Hepatocyte (in vitro differentiated cells): ENCODE data around the gene FIP1L1. TPM values are rescaled to one million over a fixed set of nuclear protein-coding genes. Genes with fewer than 3 reads are reported as not detected.

ENCODE experiments used
- DNase-seq: peaks from one replicate; pipeline ENCODE4 v3.0.0-alpha.2; 2016; ENCODE audit warnings: low spot score
- H2AFZ ChIP-seq: fragments of 200-600 bp; sonication (generic); 2 replicates; pipeline ENCODE4 v1.6.0; 2016; ENCODE audit warnings: antibody characterized with exemption, mild to moderate bottlenecking
- H3K27ac ChIP-seq: fragments of 200-600 bp; sonication (generic); 2 replicates; pipeline ENCODE4 v1.5.1; 2016; ENCODE audit warnings: mild to moderate bottlenecking
- H3K27me3 ChIP-seq: fragments of 200-600 bp; sonication (generic); 2 replicates; pipeline ENCODE4 v1.6.1; 2016
- H3K36me3 ChIP-seq: fragments of 200-600 bp; sonication (generic); replicated peaks from 2 replicates; pipeline ENCODE4 v1.5.1; 2016; ENCODE audit warnings: low read depth; ENCODE audit not compliant: insufficient read depth
- H3K4me1 ChIP-seq: fragments of 200-600 bp; sonication (generic); 2 replicates; pipeline ENCODE4 v1.5.1; 2016; ENCODE audit warnings: mild to moderate bottlenecking, moderate library complexity; ENCODE audit not compliant: insufficient read depth
- H3K4me2 ChIP-seq: fragments of 200-600 bp; sonication (generic); 2 replicates; pipeline ENCODE4 v1.6.0; 2016
- H3K4me3 ChIP-seq: fragments of 200-600 bp; sonication (generic); 2 replicates; pipeline ENCODE4 v1.5.1; 2016; ENCODE audit warnings: mild to moderate bottlenecking
- H3K79me2 ChIP-seq: fragments of 200-600 bp; sonication (generic); 2 replicates; pipeline ENCODE4 v1.6.0; 2017; ENCODE audit warnings: mild to moderate bottlenecking
- H3K9me2 ChIP-seq: fragments of 200-600 bp; sonication (generic); replicated peaks from 2 replicates; pipeline ENCODE4 v1.6.0; 2017; ENCODE audit warnings: mild to moderate bottlenecking; ENCODE audit not compliant: insufficient read depth
- H3K9me3 ChIP-seq: fragments of 200-600 bp; sonication (generic); 2 replicates; pipeline ENCODE4 v1.5.1; 2016; ENCODE audit warnings: low read depth, mild to moderate bottlenecking
- H4K20me1 ChIP-seq: fragments of 200-600 bp; sonication (generic); 2 replicates; pipeline ENCODE4 v1.6.0; 2016; ENCODE audit warnings: mild to moderate bottlenecking; ENCODE audit not compliant: insufficient read depth, poor library complexity, severe bottlenecking
- CTCF ChIP-seq: fragments of 200-600 bp; sonication (generic); IDR thresholded peaks from 2 replicates; pipeline ENCODE4 v1.5.1; 2016; ENCODE audit warnings: antibody characterized with exemption, mild to moderate bottlenecking; ENCODE audit not compliant: poor library complexity
- EZH2 ChIP-seq: fragments of 200-600 bp; sonication (generic); IDR thresholded peaks from 2 replicates; pipeline ENCODE4 v1.6.1; 2016; ENCODE audit warnings: antibody characterized with exemption, mild to moderate bottlenecking, borderline replicate concordance
- EZH2phosphoT487 ChIP-seq: fragments of 200-600 bp; sonication (generic); IDR thresholded peaks from one replicate; pipeline ENCODE4 v1.6.1; 2018; ENCODE audit warnings: antibody characterized with exemption, mild to moderate bottlenecking, low read depth, moderate library complexity; ENCODE audit not compliant: unreplicated experiment, severe bottlenecking
- WGBS: methylation state at CpG from one replicate; pipeline ENCODE4 v1.1.6; 2016; ENCODE audit warnings: low lambda C conversion rate; ENCODE audit errors: missing lambda C conversion rate; 5-methylcytosine and 5-hydroxymethylcytosine counted together
- polyA plus RNA-seq: library from polyadenylated mRNA; unstranded; fragments of >200 nt; fragmentation: Nextera tagmentation; extraction: Ambion mirVana; gene quantifications from 2 replicates; pipeline ENCODE4 v1.2.1, GENCODE V29; 2016
- total RNA-seq: library from RNA; depleted of rRNA; stranded (reverse); fragments of >200 nt; gene quantifications from 2 replicates; pipeline ENCODE4 v1.2.3, GENCODE V29; 2014

Gene FIP1L1
- total and polyA plus RNA-seq, 2 experiments from 2014 or later: 50.7 to 75.6 TPM

GRCh38 chr4:53490161-53490956 is 112.9 kb downstream of the FIP1L1 start:
- no peaks in the 10 kb centered on the region for H3K79me2 ChIP-seq
- no peaks in the 10 kb centered on the region for H3K27me3 ChIP-seq
- no peaks in the 10 kb centered on the region for H3K36me3 ChIP-seq
- H3K4me1 ChIP-seq: no peaks in the 10 kb centered on the region
- no peaks in the 10 kb centered on the region for H3K9me2 ChIP-seq
- no peak overlapping the region for H3K4me3 ChIP-seq
- H2AFZ ChIP-seq: no peak overlapping the region
- H4K20me1 ChIP-seq: no peaks in the 10 kb centered on the region
- DNase-seq: peak; percentile 39
- no peak for TF ChIP-seq CTCF
- no peak for TF ChIP-seq EZH2phosphoT487
- TF ChIP-seq EZH2: no peak
- H3K27ac ChIP-seq: peak overlapping the region; percentile 83
- no peaks in the 10 kb centered on the region for H3K9me3 ChIP-seq
- WGBS: 47% methylated on average over 6 of the region's 6 CpGs
- peak overlapping the region; percentile 36 for H3K4me2 ChIP-seq

- no peaks in the 10 kb centered on the region for H3K9me3 ChIP-seq
- peak; percentile 77 for DNase-seq
- TF ChIP-seq EZH2phosphoT487: no peak
- TF ChIP-seq EZH2: no peak
- peak; percentile 72 for TF ChIP-seq CTCF
- no peaks in the 10 kb centered on the region for H3K4me1 ChIP-seq
- H4K20me1 ChIP-seq: no peaks in the 10 kb centered on the region
- no peaks in the 10 kb centered on the region for H3K9me2 ChIP-seq
- H3K79me2 ChIP-seq: no peaks in the 10 kb centered on the region
- peak overlapping the region; percentile 83 for H3K27ac ChIP-seq
- no peak overlapping the region for H3K4me3 ChIP-seq
- 44% methylated on average over 3 of the region's 3 CpGs for WGBS
- peak overlapping the region; percentile 36 for H3K4me2 ChIP-seq
- H3K27me3 ChIP-seq: no peaks in the 10 kb centered on the region
- no peaks in the 10 kb centered on the region for H3K36me3 ChIP-seq
- H2AFZ ChIP-seq: no peak overlapping the region
Measured at GRCh38 chr4:53490965-53491622, 113.7 kb downstream of the FIP1L1 start.

DNA sequence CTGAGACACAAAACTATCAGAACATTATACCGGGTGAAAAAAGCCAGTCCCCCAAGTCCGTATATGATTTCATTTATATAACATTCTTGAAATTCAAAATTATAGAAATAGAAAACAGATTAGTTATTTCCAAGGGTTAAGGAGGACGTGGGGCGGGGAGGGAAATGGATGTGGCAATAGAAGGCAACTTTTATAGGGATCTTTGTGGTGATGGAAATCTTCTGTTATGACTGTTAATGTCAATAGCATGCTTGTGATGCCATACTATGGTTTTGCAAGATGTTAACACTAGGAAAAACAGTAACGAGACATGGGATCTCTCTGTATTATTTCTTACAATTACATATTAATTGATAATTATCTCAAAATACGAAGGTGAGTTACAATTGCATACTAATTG is 117.4 kb downstream of the FIP1L1 start:
- H4K20me1 ChIP-seq: no peaks in the 10 kb centered on the region
- no peaks in the 10 kb centered on the region for H3K9me2 ChIP-seq
- H3K27ac ChIP-seq: no peak overlapping the region
- H3K4me1 ChIP-seq: peaks cover 22% of the 10 kb centered on the region
- 92% methylated on average over 6 of the region's 6 CpGs for WGBS
- no peaks in the 10 kb centered on the region for H3K27me3 ChIP-seq
- no peak for DNase-seq
- H3K9me3 ChIP-seq: no peaks in the 10 kb centered on the region
- H2AFZ ChIP-seq: no peak overlapping the region
- no peak overlapping the region for H3K4me3 ChIP-seq
- no peak overlapping the region for H3K4me2 ChIP-seq
- no peaks in the 10 kb centered on the region for H3K79me2 ChIP-seq
- TF ChIP-seq CTCF (no peak), EZH2 (no peak)
- H3K36me3 ChIP-seq: no peaks in the 10 kb centered on the region
